GM21447 (cell line): ENCODE results near the gene ADARB2.

Source experiments
- ATAC-seq: cut with Tn5 transposase; IDR thresholded peaks from one replicate; pipeline ENCODE4 v1.9.1; 2021; ENCODE audit not compliant: unreplicated experiment

The ADARB2 gene

GRCh38 chr10:1184541-1185430 is 552.5 kb downstream of the ADARB2 start:
- no peak for ATAC-seq

GRCh38 chr10:1183701-1184100 is 553.6 kb downstream of the ADARB2 start:
- ATAC-seq = no peak

GRCh38 chr10:1183033-1183396 is 554.3 kb downstream of the ADARB2 start:
- ATAC-seq = no peak

GRCh38 chr10:1182280-1183032 is 554.9 kb downstream of the ADARB2 start:
- no peak for ATAC-seq

- ATAC-seq = no peak
Observed at GRCh38 chr10:1180836-1181235, 556.5 kb downstream of the ADARB2 start.

- ATAC-seq = no peak
Observed at GRCh38 chr10:1180071-1180730, 557.1 kb downstream of the ADARB2 start.

- ATAC-seq = no peak
Observed at GRCh38 chr10:1179346-1180070, 557.8 kb downstream of the ADARB2 start.

GRCh38 chr10:1178506-1178905 is 558.8 kb downstream of the ADARB2 start:
- ATAC-seq = no peak

GRCh38 chr10:1177936-1178335 is 559.4 kb downstream of the ADARB2 start:
- ATAC-seq = no peak

GRCh38 chr10:1175956-1176565 is 561.3 kb downstream of the ADARB2 start:
- ATAC-seq = no peak

GRCh38 chr10:1174022-1174421 is 563.3 kb downstream of the ADARB2 start:
- ATAC-seq = no peak

GRCh38 chr10:1173091-1173490 is 564.2 kb downstream of the ADARB2 start:
- no peak for ATAC-seq

GRCh38 chr10:1172256-1172984 is 564.9 kb downstream of the ADARB2 start:
- ATAC-seq = no peak

GRCh38 chr10:1171586-1171985 is 565.7 kb downstream of the ADARB2 start:
- ATAC-seq = no peak

GRCh38 chr10:1171182-1171581 is 566.1 kb downstream of the ADARB2 start:
- ATAC-seq = no peak

- no peak for ATAC-seq
Observed at GRCh38 chr10:1170867-1171180, 566.5 kb downstream of the ADARB2 start.

- ATAC-seq = no peak
Observed at GRCh38 chr10:1169981-1170866, 567.1 kb downstream of the ADARB2 start.

- no peak for ATAC-seq
Observed at GRCh38 chr10:1169186-1169885, 568.0 kb downstream of the ADARB2 start.

- ATAC-seq = no peak
Observed at GRCh38 chr10:1168763-1169162, 568.6 kb downstream of the ADARB2 start.
